WERI-Rb-1 (cell line): ENCODE data around the gene PITPNC1.

ENCODE experiments used
- DNase-seq: peaks from one replicate; pipeline ENCODE4 v3.0.0-alpha.2; 2020
- H3K27ac ChIP-seq: fragments of 250-450 bp; sonication (Bioruptor Pico); 2 replicates; pipeline ENCODE4 v1.5.1; 2020; ENCODE audit warnings: mild to moderate bottlenecking, moderate library complexity
- H3K27me3 ChIP-seq: fragments of 250-450 bp; sonication (Bioruptor Pico); 2 replicates; pipeline ENCODE4 v1.5.1; 2021; ENCODE audit warnings: mild to moderate bottlenecking, low read depth, moderate library complexity; ENCODE audit not compliant: insufficient read depth, severe bottlenecking
- H3K36me3 ChIP-seq: fragments of 250-450 bp; sonication (Bioruptor Pico); 2 replicates; pipeline ENCODE4 v1.5.1; 2020; ENCODE audit warnings: mild to moderate bottlenecking, moderate library complexity
- H3K4me3 ChIP-seq: 2 replicates; pipeline ENCODE4 v1.5.1; 2011; ENCODE audit warnings: low read depth, mild to moderate bottlenecking, control low read depth, low read length
- H3K9me3 ChIP-seq: fragments of 250-450 bp; sonication (Bioruptor Pico); 2 replicates; pipeline ENCODE4 v1.5.1; 2021; ENCODE audit warnings: mild to moderate bottlenecking, moderate library complexity; ENCODE audit not compliant: severe bottlenecking
- TF ChIP-seq, protein P1 (sequence below): IDR thresholded peaks from 2 replicates; pipeline ENCODE4 v1.5.1; 2011; ENCODE audit warnings: low read depth, mild to moderate bottlenecking, control low read depth, inconsistent platforms, low read length

The PITPNC1 gene

DNA sequence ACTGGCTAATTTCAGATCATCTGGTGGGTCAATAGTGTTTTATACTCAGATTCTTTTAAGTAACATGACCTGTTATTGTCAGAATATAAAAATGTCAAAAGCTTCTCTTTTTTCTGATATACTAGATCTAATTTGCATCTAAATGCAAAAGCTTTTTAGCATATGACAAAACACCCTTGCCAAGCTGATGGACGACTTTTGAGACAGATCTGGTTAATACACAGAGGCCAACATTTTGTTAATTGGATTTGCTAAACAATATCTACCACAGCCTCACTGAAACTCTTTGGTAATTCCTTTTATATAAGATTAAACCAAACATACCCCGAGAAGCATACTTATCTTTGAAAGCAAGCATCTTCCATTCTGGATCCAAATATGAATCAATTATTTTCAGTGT, 330.4 kb downstream of the PITPNC1 start:
- H3K27ac ChIP-seq: no peak overlapping the region
- H3K36me3 ChIP-seq: no peaks in the 10 kb centered on the region
- TF ChIP-seq, protein P1, sequence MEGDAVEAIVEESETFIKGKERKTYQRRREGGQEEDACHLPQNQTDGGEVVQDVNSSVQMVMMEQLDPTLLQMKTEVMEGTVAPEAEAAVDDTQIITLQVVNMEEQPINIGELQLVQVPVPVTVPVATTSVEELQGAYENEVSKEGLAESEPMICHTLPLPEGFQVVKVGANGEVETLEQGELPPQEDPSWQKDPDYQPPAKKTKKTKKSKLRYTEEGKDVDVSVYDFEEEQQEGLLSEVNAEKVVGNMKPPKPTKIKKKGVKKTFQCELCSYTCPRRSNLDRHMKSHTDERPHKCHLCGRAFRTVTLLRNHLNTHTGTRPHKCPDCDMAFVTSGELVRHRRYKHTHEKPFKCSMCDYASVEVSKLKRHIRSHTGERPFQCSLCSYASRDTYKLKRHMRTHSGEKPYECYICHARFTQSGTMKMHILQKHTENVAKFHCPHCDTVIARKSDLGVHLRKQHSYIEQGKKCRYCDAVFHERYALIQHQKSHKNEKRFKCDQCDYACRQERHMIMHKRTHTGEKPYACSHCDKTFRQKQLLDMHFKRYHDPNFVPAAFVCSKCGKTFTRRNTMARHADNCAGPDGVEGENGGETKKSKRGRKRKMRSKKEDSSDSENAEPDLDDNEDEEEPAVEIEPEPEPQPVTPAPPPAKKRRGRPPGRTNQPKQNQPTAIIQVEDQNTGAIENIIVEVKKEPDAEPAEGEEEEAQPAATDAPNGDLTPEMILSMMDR: no peak
- no peaks in the 10 kb centered on the region for H3K27me3 ChIP-seq
- H3K4me3 ChIP-seq: no peak overlapping the region
- no peak for DNase-seq
- H3K9me3 ChIP-seq: no peaks in the 10 kb centered on the region

DNA sequence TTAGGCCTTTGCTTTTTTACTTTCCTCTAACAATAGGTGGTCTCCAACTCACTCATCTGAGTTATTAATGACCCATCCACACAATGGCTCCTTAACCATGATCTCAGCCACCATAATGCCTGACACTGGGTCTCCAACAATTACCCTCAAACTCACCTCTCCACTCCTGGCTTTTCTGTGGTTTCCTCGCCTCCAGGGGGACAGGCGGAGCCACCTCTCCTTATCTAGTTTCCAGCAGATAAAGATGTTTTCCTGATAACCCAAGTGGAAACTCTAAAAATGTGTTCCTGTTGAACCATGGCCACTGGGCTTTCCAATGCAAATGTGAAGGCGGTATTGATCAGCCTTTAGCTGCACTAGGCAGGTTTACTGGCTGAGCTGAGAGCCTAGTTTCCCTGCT, 331.3 kb downstream of the PITPNC1 start:
- Histone ChIP-seq H3K36me3 (no peaks in the 10 kb centered on the region), H3K27ac (no peak overlapping the region), H3K4me3 (no peak overlapping the region), H3K9me3 (peaks cover 6% of the 10 kb centered on the region), H3K27me3 (no peaks in the 10 kb centered on the region)
- DNase-seq: no peak
- TF ChIP-seq, protein P1: no peak

DNA sequence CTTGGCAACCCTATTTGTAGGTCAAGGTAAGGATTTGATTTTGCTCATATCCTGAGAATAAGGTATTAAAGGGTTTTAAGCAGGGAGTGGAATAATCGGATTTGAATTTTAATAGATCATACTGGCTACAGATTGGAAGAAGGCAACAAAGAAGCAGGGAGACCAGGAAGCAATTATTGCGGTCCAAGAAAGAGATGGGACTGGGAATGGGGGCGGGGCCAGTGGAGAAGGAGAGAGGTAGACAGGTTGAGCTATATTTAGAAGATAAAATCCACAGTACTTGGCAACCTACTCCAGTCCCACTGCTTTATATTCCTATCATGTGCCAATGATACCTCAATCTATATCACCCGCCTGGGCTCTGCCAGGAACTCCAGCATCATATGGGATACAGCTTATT, 334.8 kb downstream of the PITPNC1 start:
- H3K27ac ChIP-seq: peak overlapping the region; percentile 24
- no peaks in the 10 kb centered on the region for H3K36me3 ChIP-seq
- DNase-seq: peak; percentile 83
- H3K4me3 ChIP-seq: no peak overlapping the region
- H3K9me3 ChIP-seq: peaks cover 8% of the 10 kb centered on the region
- no peaks in the 10 kb centered on the region for H3K27me3 ChIP-seq
- TF ChIP-seq, protein P1: no peak

DNA sequence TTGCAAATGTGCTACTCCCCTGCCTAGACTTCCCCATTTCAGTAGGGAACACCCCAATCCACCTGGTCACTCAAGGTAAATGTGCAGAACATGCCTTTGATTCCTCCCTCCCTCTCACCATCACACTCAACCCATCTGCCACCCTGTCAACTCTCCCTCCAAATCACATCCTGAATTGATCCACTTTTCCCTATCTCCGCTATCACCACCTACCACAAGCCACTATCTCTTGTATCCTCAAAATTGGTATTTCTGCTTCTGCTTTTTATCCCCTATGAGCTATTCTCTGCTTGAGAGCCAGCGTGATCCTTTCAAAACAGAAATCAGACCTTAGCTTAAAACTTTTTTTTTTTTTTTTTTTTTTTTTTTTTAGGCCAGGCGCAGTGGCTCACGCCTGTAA, 335.3 kb downstream of the PITPNC1 start:
- no peak overlapping the region for H3K4me3 ChIP-seq
- H3K27me3 ChIP-seq: no peaks in the 10 kb centered on the region
- H3K36me3 ChIP-seq: no peaks in the 10 kb centered on the region
- H3K27ac ChIP-seq: peak overlapping the region; percentile 24
- peak; percentile 44 for DNase-seq
- TF ChIP-seq, protein P1: no peak
- H3K9me3 ChIP-seq: peaks cover 8% of the 10 kb centered on the region

DNA sequence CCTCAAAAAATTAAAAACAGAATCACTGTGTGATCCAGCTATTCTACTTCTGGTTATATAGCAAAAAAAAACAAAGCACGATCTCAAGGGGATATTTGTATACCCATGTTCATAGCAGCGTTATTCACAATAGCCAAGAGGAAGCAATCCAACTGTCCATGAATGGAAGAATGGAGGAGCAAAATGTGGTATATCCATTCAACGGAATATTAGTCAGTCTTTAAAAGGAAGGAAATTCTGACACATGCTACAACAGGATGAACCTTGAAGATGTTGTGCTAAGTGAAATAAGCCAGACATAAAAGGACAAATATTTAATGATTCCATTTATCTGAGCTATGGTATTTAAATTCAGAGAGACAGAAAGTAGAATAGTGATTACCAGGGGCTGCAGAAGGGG, 336.1 kb downstream of the PITPNC1 start:
- H3K27ac ChIP-seq: no peak overlapping the region
- no peak overlapping the region for H3K4me3 ChIP-seq
- no peaks in the 10 kb centered on the region for H3K27me3 ChIP-seq
- no peak for DNase-seq
- TF ChIP-seq, protein P1: no peak
- peaks cover 8% of the 10 kb centered on the region for H3K9me3 ChIP-seq
- no peaks in the 10 kb centered on the region for H3K36me3 ChIP-seq

DNA sequence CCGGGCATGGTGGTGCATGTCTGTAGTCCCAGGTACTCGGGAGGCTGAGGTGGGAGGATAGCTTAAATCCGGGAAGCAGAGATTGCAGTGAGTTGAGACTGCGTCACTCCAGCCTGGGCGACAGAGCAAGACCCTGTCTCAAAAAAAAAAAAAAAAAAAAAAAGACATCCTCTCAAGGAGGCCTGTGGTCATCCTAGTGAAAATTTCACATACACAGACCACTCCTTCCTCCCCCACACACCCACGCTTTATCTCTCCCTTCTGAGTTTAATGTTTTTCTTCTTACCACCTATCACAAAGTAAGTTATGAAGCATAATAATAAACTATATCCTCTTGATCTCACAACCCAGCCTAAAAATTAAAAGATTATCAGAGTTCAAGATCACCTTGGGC, 339.3 kb downstream of the PITPNC1 start:
- H3K27ac ChIP-seq: no peak overlapping the region
- TF ChIP-seq, protein P1: no peak

More for the DNA sequence above, 339.3 kb downstream of the PITPNC1 start:
- H3K4me3 ChIP-seq: no peak overlapping the region
- H3K36me3 ChIP-seq: peaks cover 22% of the 10 kb centered on the region
- DNase-seq: no peak
- no peaks in the 10 kb centered on the region for H3K27me3 ChIP-seq
- H3K9me3 ChIP-seq: peaks cover 8% of the 10 kb centered on the region
